Effector CD8-positive, alpha-beta T cell (primary cell): ENCODE results near the gene RESF1.

Experiments used
- DNase-seq: peaks from one replicate; lab custom pipeline; 2025; lab: John Stamatoyannopoulos, UW

The RESF1 gene

DNA sequence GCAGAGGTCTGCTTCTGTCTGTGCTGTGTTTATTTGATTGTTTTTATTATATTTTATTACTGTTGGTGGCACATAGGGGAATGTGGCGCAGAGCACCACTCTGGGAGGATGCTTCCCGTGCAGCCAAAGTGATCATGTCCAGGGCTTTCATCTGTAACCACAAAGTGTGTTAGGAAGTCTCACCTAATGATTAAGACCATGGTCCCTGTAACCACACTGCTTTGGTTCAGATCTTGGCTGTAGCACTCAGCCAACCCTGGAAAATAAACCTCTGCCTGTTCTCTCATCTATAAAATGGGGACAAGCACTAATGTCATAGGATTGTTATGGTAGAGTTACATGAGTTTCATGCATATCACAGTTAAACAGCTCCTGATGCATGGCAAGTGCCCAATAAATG lies 1.9 kb downstream of the RESF1 start:
- no peak for DNase-seq

GRCh38 chr12:31962076-31962475 lies 2.9 kb downstream of the RESF1 start:
- no peak for DNase-seq

GRCh38 chr12:31964280-31964679 lies 5.1 kb downstream of the RESF1 start:
- no peak for DNase-seq

DNA sequence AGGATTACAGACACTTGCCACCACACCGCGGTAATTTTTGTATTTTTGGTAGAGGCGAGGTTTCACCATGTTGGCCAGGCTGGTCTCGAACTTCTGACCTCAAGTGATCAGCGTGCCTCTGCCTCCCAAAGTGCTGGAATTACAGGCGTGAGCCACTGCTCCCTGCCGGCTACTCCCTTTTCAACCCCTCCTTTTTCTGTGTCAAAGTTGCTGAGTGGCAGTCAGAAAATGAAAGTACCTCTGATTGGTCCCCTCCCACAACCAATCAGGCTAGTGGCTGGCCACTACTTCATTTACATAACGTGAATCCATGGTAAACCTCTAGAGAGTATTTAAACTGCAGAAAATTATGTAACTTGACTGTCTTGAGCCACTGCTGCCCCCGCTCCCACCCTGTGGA lies 5.9 kb downstream of the RESF1 start:
- DNase-seq, result no peak

- DNase-seq, result no peak
Observed at GRCh38 chr12:31966558-31967205, 7.5 kb downstream of the RESF1 start.

GRCh38 chr12:31967539-31967938 lies 8.3 kb downstream of the RESF1 start:
- no peak for DNase-seq

DNA sequence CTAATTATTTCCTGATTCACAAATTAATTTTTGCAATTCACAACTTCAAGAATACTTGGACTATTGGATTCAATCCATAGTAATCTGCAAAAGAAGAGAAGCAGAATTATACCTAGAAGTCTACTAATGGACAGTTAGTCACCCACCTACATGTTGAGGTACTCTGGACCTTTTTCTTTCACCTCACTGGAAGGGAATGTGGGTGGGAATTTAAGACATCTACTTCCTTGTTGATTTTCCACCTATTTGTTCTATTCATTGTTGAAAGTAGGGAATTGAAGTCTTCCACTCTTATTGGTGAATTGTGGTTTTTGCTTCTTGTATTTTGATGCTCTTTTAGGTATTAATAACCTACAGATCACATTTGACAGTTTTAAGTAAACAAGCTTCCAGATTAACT lies 11.0 kb downstream of the RESF1 start:
- DNase-seq, result no peak

- no peak for DNase-seq
Observed at GRCh38 chr12:31973818-31974217, 14.6 kb downstream of the RESF1 start.

GRCh38 chr12:31974673-31975072 lies 15.5 kb downstream of the RESF1 start:
- no peak for DNase-seq

DNA sequence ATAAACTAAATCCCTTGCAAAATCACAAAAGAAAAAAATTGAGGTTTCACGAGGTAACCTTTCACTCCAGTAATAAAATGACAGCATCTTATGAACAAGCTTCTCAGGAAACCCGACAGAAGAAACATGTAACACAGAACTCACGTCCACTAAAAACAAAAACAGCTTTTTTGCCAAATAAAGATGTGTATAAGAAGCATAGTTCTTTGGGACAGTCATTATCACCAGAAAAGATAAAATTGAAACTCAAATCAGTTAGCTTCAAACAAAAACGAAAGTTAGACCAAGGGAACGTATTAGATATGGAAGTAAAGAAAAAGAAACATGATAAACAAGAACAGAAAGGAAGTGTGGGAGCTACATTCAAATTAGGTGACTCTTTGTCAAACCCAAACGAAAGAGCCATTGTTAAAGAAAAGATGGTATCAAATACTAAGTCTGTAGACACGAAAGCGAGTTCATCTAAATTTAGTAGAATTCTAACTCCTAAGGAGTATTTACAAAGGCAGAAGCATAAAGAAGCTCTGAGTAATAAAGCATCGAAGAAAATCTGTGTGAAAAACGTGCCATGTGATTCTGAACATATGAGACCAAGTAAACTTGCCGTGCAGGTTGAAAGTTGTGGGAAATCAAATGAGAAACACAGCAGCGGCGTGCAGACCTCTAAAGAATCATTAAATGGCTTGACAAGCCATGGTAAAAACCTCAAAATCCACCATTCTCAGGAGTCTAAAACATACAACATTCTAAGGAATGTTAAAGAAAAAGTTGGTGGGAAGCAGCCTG lies 25.8 kb downstream of the RESF1 start:
- DNase-seq, result no peak

GRCh38 chr12:31985832-31986231 lies 26.6 kb downstream of the RESF1 start:
- DNase-seq, result no peak

GRCh38 chr12:31989571-31990362 lies 30.6 kb downstream of the RESF1 start:
- DNase-seq, result no peak

- no peak for DNase-seq
Observed at GRCh38 chr12:31991146-31991545, 31.9 kb downstream of the RESF1 start.

GRCh38 chr12:31991815-31992214 lies 32.6 kb downstream of the RESF1 start:
- DNase-seq, result no peak

GRCh38 chr12:31999692-32000091 lies 40.5 kb downstream of the RESF1 start:
- DNase-seq, result no peak

GRCh38 chr12:32000373-32001005 lies 41.3 kb downstream of the RESF1 start:
- no peak for DNase-seq

DNA sequence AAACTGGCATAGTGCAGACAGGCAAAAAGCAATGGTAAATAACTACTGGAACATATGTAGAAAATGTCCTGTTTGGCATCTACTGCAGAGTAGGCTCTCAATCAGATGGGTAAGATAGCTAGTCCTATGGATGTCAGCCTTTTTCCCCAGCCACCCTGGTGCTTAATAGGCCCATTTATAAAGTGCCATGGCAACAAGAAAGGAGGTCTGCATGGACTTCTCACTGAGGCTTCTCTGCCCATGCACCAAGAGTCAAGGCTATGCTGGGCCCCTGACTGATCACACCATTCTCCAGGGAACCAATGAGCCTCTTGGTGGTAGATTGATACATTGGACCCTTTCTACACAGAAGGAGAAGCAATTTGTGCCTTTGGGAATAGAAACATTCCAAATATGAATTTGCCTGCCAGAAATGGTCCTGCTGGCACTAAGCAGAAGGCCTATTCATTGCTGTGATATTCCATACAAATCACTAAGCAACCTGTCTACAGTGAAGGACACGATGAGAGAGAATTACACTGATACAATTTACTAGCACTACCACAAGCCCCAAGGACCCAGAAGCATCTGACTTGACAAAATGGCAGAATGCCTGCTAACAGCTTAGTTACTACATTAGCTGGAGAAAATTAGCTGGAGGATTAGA lies 43.8 kb downstream of the RESF1 start:
- no peak for DNase-seq

DNA sequence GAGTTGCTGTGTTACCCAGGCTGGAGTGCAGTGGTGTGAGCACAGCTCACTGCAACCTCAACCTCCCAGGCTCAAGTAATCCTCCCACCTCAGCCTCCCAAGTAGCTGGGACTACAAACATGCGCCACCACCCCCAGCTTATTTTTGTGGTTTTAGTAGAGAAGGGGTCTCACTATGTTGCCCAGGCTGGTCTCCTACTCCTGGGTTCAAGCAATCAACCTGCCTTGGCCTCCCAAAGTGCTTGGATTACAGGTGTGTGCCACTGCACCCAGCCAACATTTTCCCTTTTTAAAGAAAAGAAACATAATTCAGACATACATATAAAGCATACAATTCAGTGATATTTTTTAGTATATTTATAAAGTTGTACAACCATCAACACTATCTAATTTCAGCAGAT lies 44.4 kb downstream of the RESF1 start:
- DNase-seq, result no peak

GRCh38 chr12:32005496-32006125 lies 46.4 kb downstream of the RESF1 start:
- DNase-seq, result no peak
